SK-N-SH treated with all-trans-retinoic acid at 6 μM for 48 hours (cell line): ENCODE results near the gene EXOC8.

Experiments used
- ATAC-seq: fragments of 200-7000 bp; cut with Tn5 transposase; 3 replicates; pipeline ENCODE4 v1.9.1; 2020; ENCODE audit warnings: mild to moderate bottlenecking, moderate library complexity
- ARNTL ChIP-seq: fragments of 450-650 bp; formaldehyde crosslinking; IDR thresholded peaks from 2 replicates; pipeline ENCODE4 v1.5.0; 2020; ENCODE audit warnings: low read depth, mild to moderate bottlenecking, moderate library complexity, borderline replicate concordance
- BACH2 ChIP-seq: fragments of 250-450 bp; sonication (Bioruptor Pico); IDR thresholded peaks from 2 replicates; pipeline ENCODE4 v1.9.0; 2021; ENCODE audit warnings: mild to moderate bottlenecking, borderline replicate concordance
- ESRRG ChIP-seq: fragments of 250-450 bp; sonication (Bioruptor Pico); IDR thresholded peaks from 2 replicates; pipeline ENCODE4 v1.6.1; 2021; ENCODE audit warnings: mild to moderate bottlenecking
- GLIS3 ChIP-seq: fragments of 250-450 bp; sonication (Bioruptor Pico); IDR thresholded peaks from 2 replicates; pipeline ENCODE4 v1.5.0; 2020; ENCODE audit warnings: mild to moderate bottlenecking, moderate library complexity
- ISL1 ChIP-seq: fragments of 250-450 bp; sonication (Bioruptor Pico); IDR thresholded peaks from 2 replicates; pipeline ENCODE4 v2.1.2; 2022; ENCODE audit warnings: mild to moderate bottlenecking, moderate library complexity
- OSR1 ChIP-seq: fragments of 250-450 bp; sonication (Bioruptor Pico); IDR thresholded peaks from 2 replicates; pipeline ENCODE4 v1.8.0; 2022; ENCODE audit warnings: moderate library complexity, mild to moderate bottlenecking, inconsistent platforms
- POU6F1 ChIP-seq: fragments of 250-450 bp; sonication (Bioruptor Pico); IDR thresholded peaks from 2 replicates; pipeline ENCODE4 v1.8.0; 2021; ENCODE audit warnings: low read depth, mild to moderate bottlenecking, moderate library complexity, borderline replicate concordance
- PPARA ChIP-seq: fragments of 250-450 bp; sonication (Bioruptor Pico); IDR thresholded peaks from 2 replicates; pipeline ENCODE4 v1.5.0; 2020; ENCODE audit warnings: mild to moderate bottlenecking, borderline replicate concordance
- RARB ChIP-seq: fragments of 250-450 bp; sonication (Bioruptor Pico); IDR thresholded peaks from 2 replicates; pipeline ENCODE4 v1.8.0; 2021; ENCODE audit warnings: mild to moderate bottlenecking, moderate library complexity
- SNAI2 ChIP-seq: fragments of 250-450 bp; sonication (Bioruptor Pico); IDR thresholded peaks from 2 replicates; pipeline ENCODE4 v1.5.0; 2020; ENCODE audit warnings: mild to moderate bottlenecking, moderate library complexity
- TCF4 ChIP-seq: fragments of 250-450 bp; sonication (Bioruptor Pico); IDR thresholded peaks from 2 replicates; pipeline ENCODE4 v1.8.0; 2021; ENCODE audit warnings: mild to moderate bottlenecking, moderate library complexity, borderline replicate concordance
- TOX ChIP-seq: fragments of 250-450 bp; sonication (Bioruptor Pico); IDR thresholded peaks from 2 replicates; pipeline ENCODE4 v1.8.0; 2021; ENCODE audit warnings: mild to moderate bottlenecking, moderate library complexity, borderline replicate concordance
- TSHZ2 ChIP-seq: fragments of 250-450 bp; sonication (Bioruptor Pico); IDR thresholded peaks from 2 replicates; pipeline ENCODE4 v1.5.0; 2020; ENCODE audit warnings: mild to moderate bottlenecking, moderate library complexity
- ZC3H10 ChIP-seq: fragments of 250-450 bp; sonication (Bioruptor Pico); IDR thresholded peaks from 2 replicates; pipeline ENCODE4 v1.5.1; 2021; ENCODE audit warnings: mild to moderate bottlenecking, moderate library complexity
- ZFP3 ChIP-seq: fragments of 250-450 bp; sonication (Bioruptor Pico); IDR thresholded peaks from 2 replicates; pipeline ENCODE4 v1.5.0; 2020; ENCODE audit warnings: mild to moderate bottlenecking, moderate library complexity
- ZFP30 ChIP-seq: fragments of 450-650 bp; formaldehyde crosslinking; IDR thresholded peaks from 2 replicates; pipeline ENCODE4 v1.5.0; 2022; ENCODE audit warnings: mild to moderate bottlenecking, moderate library complexity
- ZNF565 ChIP-seq: fragments of 450-650 bp; formaldehyde crosslinking; conservative IDR thresholded peaks from 2 replicates; pipeline ENCODE4 v1.5.0; 2020; ENCODE audit warnings: low read depth, mild to moderate bottlenecking, moderate library complexity
- ZNF8 ChIP-seq: fragments of 450-650 bp; formaldehyde crosslinking; IDR thresholded peaks from 2 replicates; pipeline ENCODE4 v1.5.0; 2020; ENCODE audit warnings: mild to moderate bottlenecking, moderate library complexity
- TF ChIP-seq, protein P1 (sequence below): fragments of 250-450 bp; sonication (Bioruptor Pico); IDR thresholded peaks from 2 replicates; pipeline ENCODE4 v1.5.1; 2020; ENCODE audit warnings: low read depth, mild to moderate bottlenecking, moderate library complexity
- TF ChIP-seq, protein P2 (sequence below): fragments of 250-450 bp; sonication (Bioruptor Pico); IDR thresholded peaks from 2 replicates; pipeline ENCODE4 v1.8.0; 2020; ENCODE audit warnings: mild to moderate bottlenecking, moderate library complexity, borderline replicate concordance

EXOC8 gene

DNA sequence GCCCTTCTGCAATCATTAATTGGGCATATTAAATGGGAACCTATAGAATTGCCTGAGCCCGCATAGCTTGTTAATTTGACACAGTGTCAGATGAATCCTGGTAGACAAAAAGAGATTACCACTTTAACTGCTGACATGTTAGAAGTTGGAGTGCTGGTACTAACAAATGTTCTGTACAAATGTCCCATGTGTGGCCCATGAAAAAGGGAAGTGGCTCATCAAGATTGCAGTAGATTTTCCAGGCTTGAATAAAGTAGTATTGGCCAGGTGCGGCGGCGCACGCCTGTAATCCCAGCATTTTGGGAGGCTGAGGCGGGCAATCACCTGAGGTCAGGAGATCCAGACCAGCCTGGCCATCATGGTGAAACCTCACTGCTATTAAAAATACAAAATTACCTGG, 51.0 kb downstream of the EXOC8 start:
- TF ChIP-seq ZNF8 (CRISPR knock-in tag), result no peak
- TF ChIP-seq ZNF565 (CRISPR knock-in tag), result no peak
- TF ChIP-seq TSHZ2, result no peak
- TF ChIP-seq TCF4, result no peak
- no peak for TF ChIP-seq ZFP30 (CRISPR knock-in tag)
- no peak for TF ChIP-seq TOX (CRISPR knock-in tag)
- no peak for TF ChIP-seq ESRRG (CRISPR knock-in tag)
- TF ChIP-seq ZFP3 (CRISPR knock-in tag), result no peak
- no peak for TF ChIP-seq RARB (CRISPR knock-in tag)
- no peak for TF ChIP-seq SNAI2
- no peak for TF ChIP-seq BACH2 (CRISPR knock-in tag)
- no peak for TF ChIP-seq ZC3H10 (CRISPR knock-in tag)
- TF ChIP-seq POU6F1 (CRISPR knock-in tag), result no peak
- no peak for TF ChIP-seq GLIS3
- TF ChIP-seq ISL1 (CRISPR knock-in tag), result no peak
- no peak for ATAC-seq

GRCh38 chr1:231284441-231284840, 53.2 kb downstream of the EXOC8 start:
- TF ChIP-seq POU6F1 (CRISPR knock-in tag) (no peak), ZC3H10 (CRISPR knock-in tag) (no peak), TCF4 (no peak), ARNTL (CRISPR knock-in tag) (no peak), GLIS3 (no peak), PPARA (CRISPR knock-in tag) (no peak), BACH2 (CRISPR knock-in tag) (no peak), OSR1 (no peak), RARB (CRISPR knock-in tag) (no peak)
- TF ChIP-seq, protein P1, sequence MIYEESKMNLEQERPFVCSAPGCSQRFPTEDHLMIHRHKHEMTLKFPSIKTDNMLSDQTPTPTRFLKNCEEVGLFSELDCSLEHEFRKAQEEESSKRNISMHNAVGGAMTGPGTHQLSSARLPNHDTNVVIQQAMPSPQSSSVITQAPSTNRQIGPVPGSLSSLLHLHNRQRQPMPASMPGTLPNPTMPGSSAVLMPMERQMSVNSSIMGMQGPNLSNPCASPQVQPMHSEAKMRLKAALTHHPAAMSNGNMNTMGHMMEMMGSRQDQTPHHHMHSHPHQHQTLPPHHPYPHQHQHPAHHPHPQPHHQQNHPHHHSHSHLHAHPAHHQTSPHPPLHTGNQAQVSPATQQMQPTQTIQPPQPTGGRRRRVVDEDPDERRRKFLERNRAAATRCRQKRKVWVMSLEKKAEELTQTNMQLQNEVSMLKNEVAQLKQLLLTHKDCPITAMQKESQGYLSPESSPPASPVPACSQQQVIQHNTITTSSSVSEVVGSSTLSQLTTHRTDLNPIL (CRISPR knock-in tag), result no peak
- TF ChIP-seq, protein P2, sequence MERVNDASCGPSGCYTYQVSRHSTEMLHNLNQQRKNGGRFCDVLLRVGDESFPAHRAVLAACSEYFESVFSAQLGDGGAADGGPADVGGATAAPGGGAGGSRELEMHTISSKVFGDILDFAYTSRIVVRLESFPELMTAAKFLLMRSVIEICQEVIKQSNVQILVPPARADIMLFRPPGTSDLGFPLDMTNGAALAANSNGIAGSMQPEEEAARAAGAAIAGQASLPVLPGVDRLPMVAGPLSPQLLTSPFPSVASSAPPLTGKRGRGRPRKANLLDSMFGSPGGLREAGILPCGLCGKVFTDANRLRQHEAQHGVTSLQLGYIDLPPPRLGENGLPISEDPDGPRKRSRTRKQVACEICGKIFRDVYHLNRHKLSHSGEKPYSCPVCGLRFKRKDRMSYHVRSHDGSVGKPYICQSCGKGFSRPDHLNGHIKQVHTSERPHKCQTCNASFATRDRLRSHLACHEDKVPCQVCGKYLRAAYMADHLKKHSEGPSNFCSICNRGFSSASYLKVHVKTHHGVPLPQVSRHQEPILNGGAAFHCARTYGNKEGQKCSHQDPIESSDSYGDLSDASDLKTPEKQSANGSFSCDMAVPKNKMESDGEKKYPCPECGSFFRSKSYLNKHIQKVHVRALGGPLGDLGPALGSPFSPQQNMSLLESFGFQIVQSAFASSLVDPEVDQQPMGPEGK (CRISPR knock-in tag), result no peak
- TF ChIP-seq, all 23 proteins: peak for 0
- ATAC-seq, result no peak
